HG02763 (cell line): ENCODE results near the gene PCDHA5.
"Not testable (repeated sequence)": the region's sequence is repeated elsewhere in the genome, so short reads cannot be mapped to it uniquely, and the experiment has no call there.

Source experiments
- ATAC-seq: cut with Tn5 transposase; IDR thresholded peaks from one replicate; pipeline ENCODE4 v1.9.1; 2021; ENCODE audit warnings: mild to moderate bottlenecking, moderate library complexity; ENCODE audit not compliant: unreplicated experiment

The PCDHA5 gene

DNA sequence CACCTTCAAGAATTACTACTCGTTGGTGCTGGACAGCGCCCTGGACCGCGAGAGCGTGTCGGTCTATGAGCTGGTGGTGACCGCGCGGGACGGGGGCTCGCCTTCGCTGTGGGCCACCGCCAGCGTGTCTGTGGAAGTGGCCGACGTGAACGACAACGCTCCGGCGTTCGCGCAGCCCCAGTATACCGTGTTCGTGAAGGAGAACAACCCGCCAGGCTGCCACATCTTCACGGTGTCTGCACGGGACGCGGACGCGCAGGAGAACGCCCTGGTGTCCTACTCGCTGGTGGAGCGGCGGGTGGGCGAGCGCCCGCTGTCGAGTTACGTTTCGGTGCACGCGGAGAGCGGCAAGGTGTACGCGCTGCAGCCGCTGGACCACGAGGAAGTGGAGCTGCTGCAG is 1.6 kb downstream of the PCDHA5 start:
- not testable (repeated sequence) for ATAC-seq

- ATAC-seq: no peak
Observed at GRCh38 chr5:140823475-140823874, 2.1 kb downstream of the PCDHA5 start.

DNA sequence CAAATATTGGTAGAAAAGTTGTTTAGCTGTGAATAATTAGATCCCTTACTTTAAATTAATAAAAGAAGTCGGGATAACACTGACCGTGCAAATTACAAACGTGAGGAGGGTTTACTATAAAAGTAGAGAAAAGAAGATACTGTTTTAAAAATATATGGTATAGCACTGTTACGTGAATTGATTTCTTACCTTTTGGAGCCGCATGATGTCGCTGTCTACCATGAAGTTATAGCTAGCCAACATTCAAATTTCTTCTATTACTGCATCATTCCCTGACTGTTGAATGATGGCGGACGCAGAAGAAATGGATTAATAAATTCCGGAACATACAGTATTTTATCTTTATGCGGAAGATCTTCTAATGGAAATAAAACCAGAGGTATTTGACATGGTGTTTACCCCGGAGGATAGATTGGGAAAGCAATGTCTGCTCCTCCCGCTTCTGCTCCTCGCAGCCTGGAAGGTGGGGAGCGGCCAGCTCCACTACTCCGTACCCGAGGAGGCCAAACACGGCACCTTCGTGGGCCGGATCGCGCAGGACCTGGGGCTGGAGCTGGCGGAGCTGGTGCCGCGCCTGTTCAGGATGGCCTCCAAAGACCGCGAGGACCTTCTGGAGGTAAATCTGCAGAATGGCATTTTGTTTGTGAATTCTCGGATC is 6.4 kb downstream of the PCDHA5 start, which contains the start of gene PCDHA6:
PCDHA6 (plus strand) TSS at position 257 of the 658 bp plus-strand sequence; CDS start at position 389, 132 bp downstream.
- ATAC-seq: no peak

- ATAC-seq: no peak
Observed at GRCh38 chr5:140828362-140828737, 6.9 kb downstream of the PCDHA5 start.

- not testable (repeated sequence) for ATAC-seq
Observed at GRCh38 chr5:140829511-140830501, 8.4 kb downstream of the PCDHA5 start.

DNA sequence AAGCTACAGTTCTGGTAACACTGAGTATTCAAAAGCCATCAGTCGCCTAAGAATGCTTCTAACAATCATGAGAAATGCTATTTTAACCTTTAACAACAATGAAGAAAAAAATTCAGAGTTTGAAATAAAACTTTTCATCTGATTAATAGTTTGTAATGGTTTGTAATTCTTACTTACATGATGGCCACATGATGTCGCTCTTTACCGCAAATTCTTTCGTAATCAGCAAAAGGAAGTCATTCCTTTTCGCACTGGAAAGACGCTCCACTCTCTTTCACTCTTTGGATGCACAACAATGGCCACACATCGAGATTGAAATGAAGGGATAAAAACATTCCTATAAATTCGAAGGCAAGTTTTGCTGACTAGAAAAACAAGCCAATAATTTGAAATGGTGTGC is 12.6 kb downstream of the PCDHA5 start, which contains the start of gene PCDHA7:
PCDHA7 (plus strand) TSS at position 277 of the 400 bp plus-strand sequence; CDS start at position 392, 115 bp downstream.
- ATAC-seq: no peak

- not testable (repeated sequence) for ATAC-seq
Observed at GRCh38 chr5:140834439-140835008, 13.1 kb downstream of the PCDHA5 start.

- ATAC-seq: no peak
Observed at GRCh38 chr5:140835622-140836510, 14.5 kb downstream of the PCDHA5 start.

GRCh38 chr5:140840978-140841962 is 19.9 kb downstream of the PCDHA5 start, which contains the start of gene PCDHA8:
PCDHA8 (plus strand) TSS chr5:140841187; CDS start chr5:140841322, 135 bp downstream.
- no peak for ATAC-seq

DNA sequence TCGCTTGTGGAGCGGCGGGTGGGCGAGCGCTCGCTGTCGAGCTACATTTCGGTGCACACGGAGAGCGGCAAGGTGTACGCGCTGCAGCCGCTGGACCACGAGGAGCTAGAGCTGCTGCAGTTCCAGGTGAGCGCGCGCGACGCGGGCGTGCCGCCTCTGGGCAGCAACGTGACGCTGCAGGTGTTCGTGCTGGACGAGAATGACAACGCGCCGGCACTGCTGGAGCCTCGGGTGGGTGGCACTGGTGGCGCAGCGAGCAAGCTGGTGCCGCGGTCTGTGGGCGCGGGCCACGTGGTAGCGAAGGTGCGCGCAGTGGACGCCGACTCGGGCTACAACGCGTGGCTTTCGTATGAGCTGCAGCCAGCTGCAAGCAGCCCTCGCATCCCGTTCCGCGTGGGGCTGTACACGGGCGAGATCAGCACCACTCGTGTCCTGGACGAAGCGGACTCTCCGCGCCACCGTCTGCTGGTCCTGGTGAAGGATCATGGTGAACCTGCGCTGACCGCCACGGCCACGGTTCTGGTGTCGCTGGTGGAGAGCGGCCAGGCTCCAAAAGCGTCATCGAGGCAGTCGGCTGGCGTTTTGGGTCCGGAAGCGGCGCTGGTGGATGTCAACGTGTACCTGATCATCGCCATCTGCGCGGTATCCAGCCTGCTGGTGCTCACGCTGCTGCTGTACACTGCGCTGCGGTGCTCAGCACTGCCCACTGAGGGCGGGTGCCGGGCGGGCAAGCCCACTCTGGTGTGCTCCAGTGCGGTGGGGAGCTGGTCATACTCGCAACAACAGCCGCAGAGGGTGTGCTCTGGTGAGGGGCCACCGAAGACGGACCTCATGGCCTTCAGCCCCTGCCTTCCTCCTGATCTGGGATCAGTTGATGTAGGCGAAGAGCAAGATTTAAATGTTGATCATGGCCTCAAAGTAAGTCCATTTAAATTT is 21.7 kb downstream of the PCDHA5 start:
- no peak for ATAC-seq

DNA sequence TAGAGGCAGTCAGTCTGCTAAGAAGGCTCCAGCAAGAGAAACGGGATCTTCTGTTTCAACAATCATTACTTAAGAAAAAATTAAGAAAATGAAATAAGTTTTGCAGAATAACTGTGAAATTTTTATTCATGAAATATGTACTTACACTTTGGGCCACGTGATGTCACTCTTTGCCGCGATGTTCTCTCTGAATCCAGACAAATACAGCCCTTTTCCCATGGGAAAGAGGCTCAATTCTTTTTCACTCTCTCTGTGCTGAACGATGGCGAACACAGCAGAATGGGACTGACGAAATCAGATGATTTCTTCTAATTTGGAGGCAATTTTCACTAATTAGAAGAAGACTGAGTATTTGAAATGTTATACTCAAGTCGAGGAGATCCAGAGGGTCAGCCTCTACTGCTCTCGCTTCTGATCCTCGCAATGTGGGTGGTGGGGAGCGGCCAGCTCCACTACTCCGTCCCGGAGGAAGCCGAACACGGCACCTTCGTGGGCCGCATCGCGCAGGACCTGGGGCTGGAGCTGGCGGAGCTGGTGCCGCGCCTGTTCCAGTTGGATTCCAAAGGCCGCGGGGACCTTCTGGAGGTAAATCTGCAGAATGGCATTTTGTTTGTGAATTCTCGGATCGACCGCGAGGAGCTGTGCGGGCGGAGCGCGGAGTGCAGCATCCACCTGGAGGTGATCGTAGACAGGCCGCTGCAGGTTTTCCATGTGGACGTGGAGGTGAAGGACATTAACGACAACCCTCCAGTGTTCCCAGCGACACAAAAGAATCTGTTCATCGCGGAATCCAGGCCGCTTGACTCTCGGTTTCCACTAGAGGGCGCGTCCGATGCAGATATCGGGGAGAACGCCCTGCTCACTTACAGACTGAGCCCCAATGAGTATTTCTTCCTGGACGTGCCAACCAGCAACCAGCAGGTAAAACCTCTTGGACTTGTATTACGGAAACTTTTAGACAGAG is 27.0 kb downstream of the PCDHA5 start, which contains the start of gene PCDHA9:
PCDHA9 (plus strand) TSS at position 244 of the 964 bp plus-strand sequence; CDS start at position 358, 114 bp downstream.
- not testable (repeated sequence) for ATAC-seq

GRCh38 chr5:140849831-140850634 is 28.6 kb downstream of the PCDHA5 start:
- not testable (repeated sequence) for ATAC-seq

DNA sequence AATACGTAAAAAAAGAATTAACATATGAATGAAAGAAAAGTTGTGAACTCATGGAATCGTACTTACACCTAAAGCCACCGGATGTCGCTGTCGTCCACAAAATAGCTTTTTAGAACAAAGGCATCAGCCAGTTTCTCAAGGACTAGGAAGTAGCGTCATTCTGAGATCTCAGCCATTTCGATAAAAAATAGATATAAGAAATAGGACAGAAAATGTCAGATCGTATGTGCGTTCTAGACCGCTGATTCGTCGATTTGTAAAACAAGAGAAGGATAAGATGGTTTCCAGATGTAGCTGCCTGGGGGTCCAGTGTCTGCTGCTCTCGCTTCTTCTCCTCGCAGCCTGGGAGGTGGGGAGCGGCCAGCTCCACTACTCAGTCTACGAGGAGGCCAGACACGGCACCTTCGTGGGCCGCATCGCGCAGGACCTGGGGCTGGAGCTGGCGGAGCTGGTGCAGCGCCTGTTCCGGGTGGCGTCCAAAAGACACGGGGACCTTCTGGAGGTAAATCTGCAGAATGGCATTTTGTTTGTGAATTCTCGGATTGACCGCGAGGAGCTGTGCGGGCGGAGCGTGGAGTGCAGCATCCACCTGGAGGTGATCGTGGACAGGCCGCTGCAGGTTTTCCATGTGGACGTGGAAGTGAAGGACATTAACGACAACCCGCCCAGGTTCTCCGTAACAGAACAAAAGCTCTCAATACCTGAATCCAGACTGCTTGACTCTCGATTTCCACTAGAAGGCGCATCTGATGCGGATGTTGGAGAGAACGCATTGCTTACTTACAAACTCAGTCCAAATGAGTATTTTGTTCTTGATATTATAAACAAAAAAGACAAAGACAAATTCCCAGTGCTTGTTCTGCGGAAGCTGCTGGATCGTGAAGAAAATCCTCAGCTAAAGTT is 34.6 kb downstream of the PCDHA5 start, which contains the start of gene PCDHA10:
PCDHA10 (plus strand) TSS at position 126 of the 903 bp plus-strand sequence; CDS start at position 278, 152 bp downstream.
- ATAC-seq: no peak

- no peak for ATAC-seq
Observed at GRCh38 chr5:140857177-140857986, 36.0 kb downstream of the PCDHA5 start.
